ENCODE measurements around the gene OBP2B.

OBP2B gene

DNA sequence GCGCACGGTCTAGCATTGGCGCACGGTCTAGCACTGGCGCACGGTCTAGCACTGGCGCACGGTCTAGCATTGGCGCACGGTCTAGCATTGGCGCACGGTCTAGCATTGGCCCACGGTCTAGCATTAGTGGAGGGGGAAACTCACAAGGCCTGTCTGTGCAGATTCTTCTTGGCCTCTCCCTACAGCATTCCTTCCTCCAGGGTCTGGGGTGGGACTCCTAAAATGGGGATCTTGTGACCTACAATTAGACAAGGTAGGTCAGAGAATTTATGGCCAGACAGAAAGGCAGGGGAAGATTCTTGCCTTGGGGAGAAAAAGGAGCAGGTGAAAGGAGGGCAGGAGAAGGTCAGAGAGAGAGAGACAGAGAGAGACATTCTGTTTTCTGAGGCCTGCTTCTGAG is 39.9 kb downstream of the OBP2B start:
- no peak for DNase-seq (ENCODE audit: low read depth in 3 of 3, low spot score in 1 of 3)

DNA sequence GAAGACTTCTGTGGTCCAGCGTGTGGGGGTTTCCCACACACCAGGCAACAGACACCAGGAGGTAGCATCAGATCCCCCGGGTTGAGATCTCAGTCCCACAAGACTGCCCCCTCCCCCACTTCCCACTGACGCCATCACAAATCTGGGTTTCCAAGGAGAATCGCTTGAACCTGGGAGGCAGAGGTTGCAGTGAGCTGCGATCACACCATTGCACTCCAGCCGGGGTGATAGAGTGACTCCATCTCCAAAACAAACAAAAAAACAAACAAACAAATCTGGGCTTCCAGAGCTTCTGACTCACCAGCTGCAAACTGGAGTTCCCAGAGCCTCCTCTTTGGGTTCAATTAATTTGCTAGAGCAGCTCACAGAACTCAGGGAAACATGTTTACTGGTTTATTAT is 40.6 kb downstream of the OBP2B start:
- no peak for DNase-seq (ENCODE audit: low read depth in 3 of 3, low spot score in 1 of 3)

DNA sequence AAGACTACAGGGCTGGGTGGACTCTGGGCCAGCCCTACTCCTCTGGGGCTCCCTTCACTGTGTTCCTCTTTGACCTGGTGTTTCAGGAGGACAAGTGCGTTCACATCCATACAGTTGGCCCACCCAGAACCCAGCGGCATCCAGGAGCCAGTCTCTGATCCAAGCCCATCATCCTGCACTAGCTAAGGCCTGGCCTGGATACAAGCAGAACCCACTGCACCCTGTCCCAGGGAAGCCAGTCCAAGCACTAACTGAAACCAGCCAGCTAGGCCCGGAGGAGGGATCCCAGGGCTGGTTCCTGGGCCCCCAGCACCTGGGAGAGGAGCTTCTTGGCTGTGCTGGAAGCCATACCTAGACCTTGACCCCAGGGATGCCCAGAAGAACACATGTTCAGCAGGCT is 41.3 kb downstream of the OBP2B start:
- DNase-seq (ENCODE audit: low read depth in 3 of 3, low spot score in 1 of 3), result no peak

DNA sequence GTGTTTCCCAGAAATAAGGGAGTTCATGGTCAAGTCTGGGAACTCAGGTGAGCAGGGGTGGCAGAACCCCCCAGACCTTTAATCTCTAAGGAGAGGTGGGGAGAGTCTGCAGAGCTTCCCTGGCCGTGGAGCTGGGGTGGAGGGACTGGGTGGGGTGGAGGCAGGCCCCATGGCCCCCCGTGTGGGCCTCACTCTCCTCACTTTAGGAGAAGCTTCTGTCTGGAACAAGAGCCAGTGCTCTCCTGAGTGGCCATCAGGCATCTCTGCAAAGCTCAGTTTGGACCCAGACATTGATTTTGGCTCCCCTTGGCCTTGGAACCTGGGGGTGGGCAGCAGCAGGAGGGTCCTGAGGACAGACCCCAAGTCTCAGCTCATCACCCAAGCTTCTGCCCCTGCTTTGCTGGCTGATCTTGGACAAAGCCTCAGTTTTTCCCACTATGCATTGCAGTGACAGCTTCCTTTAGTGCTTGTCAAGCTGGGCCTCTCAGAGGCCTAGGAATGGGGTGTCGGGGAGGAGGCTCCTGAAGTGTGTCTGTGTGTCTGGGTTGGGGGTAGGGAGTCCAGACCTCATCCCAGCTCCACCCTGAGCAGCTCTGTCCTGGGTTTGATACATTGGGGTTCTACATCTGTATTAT is 41.8 kb downstream of the OBP2B start:
- DNase-seq (ENCODE audit: low read depth in 3 of 3, low spot score in 1 of 3), result no peak

DNA sequence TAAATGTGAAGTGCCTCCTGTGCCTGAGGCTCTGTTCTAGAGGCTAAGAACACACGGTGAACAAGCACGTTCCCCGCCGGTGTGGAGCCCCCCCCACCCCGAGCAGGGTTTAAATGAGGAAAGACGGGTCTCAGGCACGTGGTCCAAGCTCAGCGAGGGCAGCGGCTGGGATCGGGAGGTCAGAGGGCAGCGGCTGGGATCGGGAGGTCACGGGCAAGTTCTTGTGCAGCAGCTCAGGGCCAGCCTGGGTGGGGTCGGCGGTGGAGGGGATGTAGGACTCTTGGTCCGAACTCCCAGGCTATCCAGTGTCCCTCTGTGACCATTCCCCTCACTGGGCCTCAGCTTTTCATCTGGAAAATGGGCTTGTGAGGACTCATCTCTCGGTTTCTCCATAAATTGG is 42.7 kb downstream of the OBP2B start:
- DNase-seq (ENCODE audit: low read depth in 3 of 3, low spot score in 1 of 3), result no peak

DNA sequence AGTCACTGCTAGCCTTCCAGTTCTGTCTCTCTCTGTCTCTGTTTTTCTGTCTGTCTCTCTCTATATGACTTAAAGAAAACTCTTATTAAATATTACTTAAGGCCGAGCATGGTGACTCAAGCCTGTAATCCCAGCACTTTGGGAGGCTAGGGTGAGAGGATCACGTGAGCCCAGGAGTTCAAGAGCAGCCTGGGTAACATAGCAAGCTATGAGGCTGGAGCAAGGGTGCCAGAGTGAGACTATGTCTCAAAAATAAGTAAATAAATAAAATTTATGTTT is 43.7 kb downstream of the OBP2B start:
- DNase-seq (ENCODE audit: low read depth in 3 of 3, low spot score in 1 of 3), result no peak

DNA sequence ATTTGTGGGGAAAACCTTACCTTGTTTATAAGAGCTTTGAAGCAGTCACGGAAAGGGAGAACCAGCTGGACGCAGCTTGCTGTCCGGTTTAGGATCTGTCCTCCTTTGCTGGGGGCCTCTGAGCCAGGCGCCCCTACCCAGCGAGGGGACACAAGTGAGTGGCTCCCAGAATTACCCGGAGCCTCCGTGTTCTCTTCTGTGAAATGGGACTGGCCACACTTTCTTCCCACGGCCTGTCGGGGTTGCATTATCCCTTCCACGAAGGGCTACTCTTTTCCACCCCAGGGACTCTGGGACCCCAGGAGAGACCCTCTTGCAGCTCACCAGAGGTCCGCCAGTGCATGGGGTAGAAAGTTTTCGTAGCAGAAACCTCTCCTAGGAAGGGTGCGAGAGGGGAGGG is 44.9 kb downstream of the OBP2B start:
- DNase-seq (ENCODE audit: low read depth in 3 of 3, low spot score in 1 of 3), result no peak

DNA sequence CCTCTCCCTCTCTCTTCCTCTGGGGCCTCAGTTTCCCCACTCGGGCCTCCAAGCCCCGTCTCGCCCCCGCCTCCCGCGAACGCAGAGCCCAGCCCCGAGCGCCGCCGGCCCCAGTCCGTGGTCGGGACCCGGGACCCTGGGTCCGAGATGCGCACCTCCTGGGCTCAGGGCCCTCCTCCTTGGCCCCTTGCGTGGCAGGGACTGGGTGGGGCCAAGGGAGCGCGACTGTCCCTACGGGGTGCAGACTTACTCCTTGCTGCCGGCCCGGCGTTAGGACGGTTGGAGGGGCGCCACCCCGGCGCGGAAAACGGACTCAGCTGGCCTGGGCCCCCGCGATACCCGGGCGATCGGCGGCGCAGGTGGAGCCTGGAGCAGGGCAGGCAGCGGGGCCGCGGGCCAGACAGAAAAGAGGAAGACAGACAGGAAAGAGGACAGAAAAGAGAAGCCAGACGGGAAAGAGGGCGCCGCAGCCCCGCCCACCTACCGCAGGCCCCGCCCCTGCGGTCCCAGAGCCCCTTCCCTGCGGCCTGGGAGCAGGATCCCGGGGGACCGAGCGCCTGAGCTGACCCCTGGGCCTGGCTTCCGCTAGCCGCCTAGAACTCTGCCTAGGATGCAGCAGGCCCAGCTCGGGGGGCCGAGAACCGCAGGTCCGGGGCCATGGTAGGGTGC is 45.4 kb downstream of the OBP2B start, which contains the start of gene GBGT1:
Gene GBGT1 (minus strand): TSS at position 411 of the 669 bp plus-strand sequence. CDS start 1,502 bp downstream, outside the sequence.
- no peak for DNase-seq (ENCODE audit: low read depth in 3 of 3, low spot score in 1 of 3)

DNA sequence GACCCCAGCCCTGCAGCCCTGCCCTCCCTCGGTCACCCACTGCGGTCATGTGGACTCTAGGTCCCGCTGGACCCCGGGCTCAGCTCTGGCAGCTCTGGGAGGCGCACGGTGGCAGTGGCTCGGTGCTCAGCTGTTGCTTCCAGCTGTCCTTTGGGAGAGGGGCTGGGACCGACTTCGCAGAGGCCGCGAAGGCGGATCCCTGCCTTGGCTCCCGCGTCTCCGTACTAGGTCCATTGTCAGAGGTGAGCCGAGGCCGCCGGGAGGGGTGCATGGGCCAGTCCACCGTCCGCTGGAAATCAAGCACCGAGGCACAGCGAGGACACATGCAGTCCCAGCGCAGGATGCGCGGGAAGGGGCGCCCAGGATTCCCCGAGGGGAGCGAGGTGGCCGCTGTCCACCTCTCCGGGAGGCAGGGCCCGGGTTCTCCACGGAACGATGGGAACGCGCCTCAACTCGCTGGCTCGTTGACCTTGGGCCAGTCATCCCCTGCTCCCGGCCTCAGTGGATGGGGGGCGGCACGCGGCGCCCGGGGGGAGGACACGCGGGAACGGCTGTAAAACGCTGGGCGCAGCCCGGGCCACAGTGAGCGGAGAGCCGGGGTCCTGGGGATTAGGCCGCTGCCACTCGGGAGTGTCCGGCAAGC is 46.1 kb downstream of the OBP2B start:
- DNase-seq (ENCODE audit: low read depth in 3 of 3, low spot score in 1 of 3), result no peak

DNA sequence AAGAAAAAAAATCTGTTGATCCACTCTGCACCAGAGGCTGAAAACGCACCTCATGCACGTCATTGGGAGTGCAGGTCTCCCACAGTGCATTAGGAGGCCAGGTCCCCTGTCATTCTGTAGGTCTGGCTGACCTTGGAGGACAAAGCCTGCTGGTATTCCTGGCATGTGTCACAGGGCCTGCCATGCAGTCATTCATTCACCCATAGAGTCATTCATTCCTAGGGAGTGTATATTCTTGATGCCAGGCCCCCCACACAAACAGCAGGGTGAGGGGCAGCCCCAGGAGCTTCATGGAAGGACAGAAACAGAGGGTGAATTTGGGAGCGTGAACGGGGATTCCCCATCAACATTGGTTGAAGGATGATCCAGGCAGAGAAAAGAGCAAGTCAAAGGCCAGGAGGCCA is 47.5 kb downstream of the OBP2B start:
- no peak for DNase-seq (ENCODE audit: low read depth in 3 of 3, low spot score in 1 of 3)

DNA sequence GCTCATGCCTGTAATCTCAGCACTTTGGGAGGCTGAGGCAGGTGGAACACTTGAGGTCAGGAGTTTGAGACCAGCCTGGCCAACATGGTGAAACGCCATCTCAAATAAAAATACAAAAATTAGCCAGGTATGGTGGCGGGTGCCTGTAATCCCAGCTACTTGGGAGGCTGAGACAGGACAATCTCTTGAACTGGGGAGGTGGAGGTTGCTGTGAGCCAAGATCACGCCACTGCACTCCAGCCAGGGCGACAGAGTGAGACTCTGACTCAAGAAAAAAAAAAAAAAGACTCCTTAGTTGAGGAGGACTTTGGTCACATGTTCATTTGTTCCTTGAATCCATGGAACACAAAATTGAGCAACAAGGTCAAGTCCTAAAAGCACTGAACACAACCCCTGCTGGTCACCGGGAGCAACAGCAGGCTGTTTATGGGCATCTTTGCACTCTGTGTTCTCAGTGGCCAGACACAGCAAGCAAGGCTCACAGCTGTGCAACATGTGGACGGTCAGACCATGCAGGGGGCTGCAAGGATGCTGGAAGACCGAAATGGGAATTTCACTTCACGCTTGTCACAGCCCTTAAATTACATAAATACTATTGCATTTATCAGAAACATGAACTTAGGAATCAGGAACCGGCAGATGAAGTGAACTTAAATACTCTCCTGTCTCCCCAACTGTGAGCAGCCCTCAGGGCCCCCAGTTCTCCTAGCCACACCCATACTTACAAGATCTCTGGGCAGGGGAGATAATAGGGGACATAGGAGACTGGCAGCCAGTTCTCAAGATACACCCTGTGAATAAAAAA is 48.1 kb downstream of the OBP2B start:
- no peak for DNase-seq (ENCODE audit: low read depth in 3 of 3, low spot score in 1 of 3)

DNA sequence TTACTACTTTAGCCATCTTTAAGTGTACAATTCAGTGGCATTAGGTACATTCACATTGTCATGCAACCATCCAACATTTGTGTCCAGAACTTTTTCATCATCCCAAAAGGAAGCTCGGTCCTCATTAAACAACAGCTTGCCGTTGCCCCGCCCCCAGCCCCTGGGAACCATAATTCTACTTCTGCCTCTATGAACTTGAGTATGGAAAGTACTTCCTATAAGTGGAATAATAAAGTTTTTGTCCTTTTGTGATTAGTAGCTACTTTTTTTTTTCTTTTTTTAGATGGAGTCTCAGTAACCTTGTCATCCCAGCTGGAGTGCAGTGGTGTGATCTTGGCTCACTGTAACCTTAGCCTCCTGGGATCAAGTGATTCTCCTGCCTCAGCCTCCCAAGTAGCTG is 50.4 kb downstream of the OBP2B start:
- no peak for DNase-seq (ENCODE audit: low read depth in 3 of 3, low spot score in 1 of 3)
